Fibroblast of skin of right biceps (primary cell): ENCODE data around the gene CD200R1.
A peak's percentile ranks its signal among the peaks of the same experiment; 100 is the strongest.

Experiments
- DNase-seq: peaks from one replicate; pipeline ENCODE4 v3.0.0-alpha.2; 2013

Gene CD200R1

GRCh38 chr3:112974894-112975293 lies at the start of gene CD200R1:
CD200R1 (minus strand) TSS chr3:112975103; CDS start chr3:112974857, 246 bp downstream.
- DNase-seq: no peak

DNA sequence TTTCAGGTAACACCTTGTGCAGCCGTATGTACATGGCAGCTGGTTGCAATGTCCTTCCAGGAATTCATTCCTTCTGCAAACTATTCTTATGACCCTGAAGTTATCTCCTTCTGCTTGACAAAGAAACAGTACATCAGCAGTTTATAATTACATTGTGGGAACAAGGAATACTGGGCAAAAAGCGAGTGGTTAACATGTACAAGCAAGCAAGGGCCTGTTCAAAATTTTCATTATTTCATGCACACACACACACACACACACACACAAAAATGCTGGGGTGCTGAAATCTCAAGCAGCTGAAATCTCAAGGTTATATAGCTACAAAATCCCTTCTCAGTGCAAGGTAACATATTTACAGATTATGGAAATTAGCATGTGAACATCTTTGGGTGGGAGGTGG lies 46.6 kb upstream of the CD200R1 start:
- DNase-seq: no peak

- peak; percentile 94 for DNase-seq
Observed at GRCh38 chr3:113019182-113020137, 44.6 kb upstream of the CD200R1 start.

- peak; percentile 16 for DNase-seq
Observed at GRCh38 chr3:113018536-113019181, 43.8 kb upstream of the CD200R1 start.

- DNase-seq: no peak
Observed at GRCh38 chr3:113013593-113013992, 38.7 kb upstream of the CD200R1 start.

GRCh38 chr3:113008117-113008516 lies 33.2 kb upstream of the CD200R1 start:
- no peak for DNase-seq

GRCh38 chr3:113006359-113007056 lies 31.6 kb upstream of the CD200R1 start:
- DNase-seq: no peak

GRCh38 chr3:113005611-113006010 lies 30.7 kb upstream of the CD200R1 start:
- no peak for DNase-seq

DNA sequence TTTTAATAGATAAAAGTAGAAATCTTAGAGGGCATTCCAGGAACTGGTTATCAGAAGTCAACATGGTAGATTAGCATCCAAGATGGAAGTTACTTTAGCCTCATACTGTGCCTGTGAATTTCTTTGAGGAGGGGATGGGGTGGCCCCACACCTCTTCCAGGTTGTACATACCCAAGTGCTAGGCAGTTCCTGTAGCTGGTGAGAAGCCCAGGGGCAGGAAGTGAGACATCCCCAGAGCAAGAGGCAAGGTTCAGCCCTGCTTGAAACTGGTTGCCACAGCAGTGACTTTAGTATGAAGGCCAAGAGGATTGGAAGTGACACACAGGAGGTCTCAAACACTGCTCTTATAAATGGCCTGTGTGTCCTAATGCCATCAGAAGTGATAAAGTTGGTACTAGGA lies 27.8 kb upstream of the CD200R1 start:
- DNase-seq: no peak

- DNase-seq: no peak
Observed at GRCh38 chr3:113002037-113002436, 27.1 kb upstream of the CD200R1 start.

DNA sequence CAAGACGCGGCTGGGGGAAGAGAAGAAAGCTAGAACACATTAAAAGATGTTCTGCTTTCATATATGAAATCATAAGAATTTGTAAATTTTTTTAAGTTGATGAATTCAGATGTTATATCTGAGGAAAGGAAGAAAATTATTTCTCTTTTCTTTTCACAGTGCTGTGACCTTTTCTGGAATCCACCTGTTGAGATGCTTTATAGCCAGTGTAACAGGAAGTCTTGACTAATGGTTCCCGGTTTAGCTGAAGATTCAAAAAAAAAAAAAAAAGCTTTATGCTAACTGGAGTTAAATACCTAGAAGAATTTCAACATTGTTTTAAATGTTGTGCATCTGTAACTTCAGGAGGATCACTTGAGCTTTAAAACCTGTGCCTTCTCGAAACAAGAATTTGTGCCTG lies 25.8 kb upstream of the CD200R1 start:
- no peak for DNase-seq

DNA sequence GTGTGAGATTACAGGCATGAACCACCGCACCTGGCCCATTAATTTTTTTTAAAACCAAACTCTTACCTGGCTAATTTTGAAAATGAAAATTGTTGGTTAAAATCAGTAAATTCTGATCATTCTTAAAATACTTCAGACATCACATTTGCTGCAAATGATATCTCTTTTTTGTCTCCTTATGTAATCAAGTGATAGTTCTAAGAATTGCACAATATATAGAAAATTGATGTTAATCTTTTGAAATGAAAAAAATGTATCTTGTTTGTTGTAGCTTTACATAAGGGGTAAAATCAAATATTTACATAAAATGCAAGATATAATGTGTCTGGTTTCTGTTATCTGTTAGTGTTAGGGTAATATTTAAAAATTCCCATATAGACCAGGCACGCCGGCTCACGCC lies 20.9 kb upstream of the CD200R1 start:
- no peak for DNase-seq

GRCh38 chr3:112990672-112991602 lies 16.0 kb upstream of the CD200R1 start, which contains the start of gene GTPBP8:
GTPBP8 (plus strand) TSS chr3:112990984; CDS start chr3:112991000, 16 bp downstream.
- peak; percentile 87 for DNase-seq

- no peak for DNase-seq
Observed at GRCh38 chr3:112987710-112988334, 12.9 kb upstream of the CD200R1 start.

DNA sequence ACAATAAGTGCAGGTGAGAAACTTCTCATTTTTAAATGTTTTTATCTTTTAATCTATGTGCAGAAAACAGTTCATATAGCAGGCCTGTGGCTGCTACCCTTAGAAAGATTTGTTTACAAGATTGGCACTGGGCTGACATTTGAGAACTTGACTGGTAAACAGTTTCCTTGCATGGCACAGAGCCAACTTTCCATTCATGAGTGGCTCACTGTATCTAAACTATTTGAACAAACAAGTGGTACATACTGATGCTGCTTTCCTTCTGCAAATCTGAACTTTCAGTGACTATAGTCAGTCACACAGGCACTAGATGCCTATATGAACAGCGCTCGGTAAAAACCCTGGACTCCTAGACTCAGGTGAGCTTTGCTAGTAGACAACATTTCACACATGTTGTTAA lies 9.6 kb upstream of the CD200R1 start:
- DNase-seq: no peak

DNA sequence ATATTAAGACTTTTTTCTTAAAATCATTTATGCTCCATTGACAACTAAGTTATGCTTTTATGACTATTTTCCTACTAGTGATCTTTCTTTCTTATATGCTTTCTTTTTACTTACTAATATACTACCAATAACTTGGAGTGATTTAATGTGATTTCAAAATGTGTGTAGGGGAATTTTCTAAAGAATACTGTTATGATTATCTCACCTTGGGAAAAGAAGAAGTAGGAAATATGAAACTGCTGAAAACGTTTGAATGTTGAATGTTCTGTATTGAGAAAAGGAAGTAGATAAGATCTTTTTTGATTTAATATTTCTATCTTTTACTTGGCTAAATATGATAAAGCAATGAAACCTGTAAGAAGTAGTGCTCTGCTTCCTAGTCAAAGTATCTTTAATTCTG lies 7.8 kb upstream of the CD200R1 start:
- no peak for DNase-seq

DNA sequence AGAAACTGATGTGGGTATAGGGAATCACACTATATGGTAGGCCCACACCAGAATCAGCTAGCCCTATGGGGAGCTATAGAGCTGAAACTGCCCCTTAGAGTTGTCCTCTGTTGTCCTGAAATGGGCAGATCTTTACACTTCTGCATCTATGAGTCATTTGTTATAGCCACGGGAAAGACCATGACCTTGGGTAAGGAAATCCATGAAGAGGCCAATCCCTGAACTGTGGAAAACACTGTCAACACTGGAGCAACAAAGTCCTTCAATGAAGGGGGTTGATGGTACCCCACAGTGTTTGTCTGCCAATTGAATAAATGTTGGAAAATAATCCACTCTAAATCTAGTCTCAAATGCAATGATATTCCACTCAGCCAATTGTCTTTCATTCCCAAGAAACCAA lies 5.2 kb upstream of the CD200R1 start:
- no peak for DNase-seq

DNA sequence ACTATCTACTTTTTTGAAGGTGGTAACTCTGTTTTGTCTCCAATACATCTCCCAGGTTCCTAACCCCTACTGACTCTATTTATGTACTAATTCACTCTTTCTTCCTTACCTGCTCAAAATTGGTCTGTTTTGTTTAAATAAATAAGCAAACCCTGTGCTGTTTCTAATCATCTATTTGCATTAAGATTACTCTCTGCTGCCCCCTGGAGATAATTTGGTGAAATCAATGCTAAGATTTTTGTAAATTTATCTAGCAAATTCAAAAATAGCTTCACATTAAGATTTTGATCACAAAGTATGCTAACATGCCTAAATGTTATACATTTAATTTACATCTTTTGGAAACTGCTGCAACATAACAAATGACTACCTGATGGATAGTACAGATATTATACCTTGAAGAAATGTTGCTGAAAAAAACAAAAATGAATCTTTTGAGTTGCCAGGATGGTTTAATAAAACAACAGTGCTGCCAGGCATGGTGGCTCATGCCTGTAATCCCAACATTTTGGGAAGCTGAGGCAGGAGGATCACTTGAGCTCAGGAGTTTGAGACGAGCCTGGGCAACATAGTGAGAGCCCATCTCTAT lies 4.4 kb upstream of the CD200R1 start:
- peak; percentile 34 for DNase-seq

DNA sequence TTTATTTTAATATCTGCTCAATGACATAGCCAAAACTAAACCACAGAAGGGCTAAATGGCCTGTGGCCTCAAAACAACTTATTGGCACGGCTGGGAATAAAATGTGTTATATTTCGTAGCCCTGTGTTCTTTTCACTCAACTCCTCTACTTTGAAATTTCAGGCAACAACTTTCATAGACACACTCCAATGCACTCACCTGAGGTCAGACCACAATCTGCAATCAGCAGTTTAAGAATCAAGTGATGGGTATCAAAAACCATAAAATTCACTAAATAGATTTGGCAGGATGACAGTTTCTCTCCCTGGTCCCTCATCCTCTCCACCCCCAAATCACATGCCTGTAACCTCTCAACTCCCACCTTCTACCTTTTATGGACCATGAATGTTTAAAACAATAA lies 2.0 kb upstream of the CD200R1 start:
- DNase-seq: peak; percentile 12

DNA sequence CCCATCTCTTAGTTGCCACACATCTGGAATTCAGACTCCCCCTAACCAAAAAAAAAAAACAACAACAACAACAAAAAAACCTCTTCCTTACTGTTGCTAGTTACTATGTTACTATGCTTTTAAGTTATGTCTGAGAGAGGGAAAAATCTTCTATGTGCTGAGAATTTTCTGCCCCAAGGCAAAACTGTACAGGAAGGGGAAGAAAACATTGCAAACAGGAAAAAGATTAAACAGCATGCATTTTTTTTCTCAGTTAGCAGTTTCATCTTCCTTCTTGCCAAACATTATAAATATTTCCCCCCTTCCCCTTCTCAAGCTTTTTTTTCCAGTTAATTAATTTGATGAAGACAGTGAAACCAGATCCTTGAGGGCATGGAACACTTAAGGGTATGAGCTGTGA lies 1.1 kb upstream of the CD200R1 start:
- DNase-seq: no peak

DNA sequence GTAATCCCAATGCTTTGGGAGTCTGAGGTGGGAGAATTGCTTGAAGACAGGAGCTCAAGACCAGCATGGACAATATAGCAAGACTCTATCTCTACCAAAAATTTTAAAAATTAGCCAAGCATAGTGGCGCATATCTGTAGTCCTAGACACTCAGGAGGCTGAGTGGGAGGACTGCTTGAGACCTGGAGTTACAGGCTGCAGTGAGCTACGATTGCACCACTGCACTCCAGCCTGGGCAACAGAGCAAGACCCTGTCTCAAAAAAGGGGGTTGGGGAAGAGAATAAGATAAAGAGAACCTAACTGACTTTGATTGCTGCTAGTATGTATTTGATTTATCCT lies 755 bp downstream of the CD200R1 start:
- no peak for DNase-seq
